ENCODE measurements around the gene TADA3. TPM values are rescaled to one million over a fixed set of nuclear protein-coding genes. Genes with fewer than 3 reads are reported as not detected.

TADA3 gene
- total and polyA plus RNA-seq, 2 experiments from 2014 or later, result 29.1 to 61.7 TPM

DNA sequence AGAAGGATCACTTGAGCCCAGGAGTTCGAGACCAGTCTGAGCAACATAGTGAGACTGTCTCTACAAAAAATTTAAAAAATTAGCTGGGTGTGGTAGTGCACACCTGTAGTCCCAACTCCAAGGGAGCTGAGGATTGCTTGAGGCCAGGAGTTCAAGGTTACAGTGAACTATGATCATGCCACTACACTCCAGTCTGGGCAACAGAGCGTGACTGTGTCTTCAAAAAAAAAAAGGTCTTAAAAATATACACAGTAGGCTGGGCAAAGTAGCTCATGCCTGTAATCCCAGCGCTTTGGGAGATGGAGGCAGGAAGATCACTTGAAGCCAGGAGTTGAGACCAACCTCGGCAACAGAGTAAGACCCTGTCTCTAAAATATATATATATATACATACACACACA lies 11.4 kb downstream of the TADA3 start (continued):
- TF ChIP-seq, protein P1, sequence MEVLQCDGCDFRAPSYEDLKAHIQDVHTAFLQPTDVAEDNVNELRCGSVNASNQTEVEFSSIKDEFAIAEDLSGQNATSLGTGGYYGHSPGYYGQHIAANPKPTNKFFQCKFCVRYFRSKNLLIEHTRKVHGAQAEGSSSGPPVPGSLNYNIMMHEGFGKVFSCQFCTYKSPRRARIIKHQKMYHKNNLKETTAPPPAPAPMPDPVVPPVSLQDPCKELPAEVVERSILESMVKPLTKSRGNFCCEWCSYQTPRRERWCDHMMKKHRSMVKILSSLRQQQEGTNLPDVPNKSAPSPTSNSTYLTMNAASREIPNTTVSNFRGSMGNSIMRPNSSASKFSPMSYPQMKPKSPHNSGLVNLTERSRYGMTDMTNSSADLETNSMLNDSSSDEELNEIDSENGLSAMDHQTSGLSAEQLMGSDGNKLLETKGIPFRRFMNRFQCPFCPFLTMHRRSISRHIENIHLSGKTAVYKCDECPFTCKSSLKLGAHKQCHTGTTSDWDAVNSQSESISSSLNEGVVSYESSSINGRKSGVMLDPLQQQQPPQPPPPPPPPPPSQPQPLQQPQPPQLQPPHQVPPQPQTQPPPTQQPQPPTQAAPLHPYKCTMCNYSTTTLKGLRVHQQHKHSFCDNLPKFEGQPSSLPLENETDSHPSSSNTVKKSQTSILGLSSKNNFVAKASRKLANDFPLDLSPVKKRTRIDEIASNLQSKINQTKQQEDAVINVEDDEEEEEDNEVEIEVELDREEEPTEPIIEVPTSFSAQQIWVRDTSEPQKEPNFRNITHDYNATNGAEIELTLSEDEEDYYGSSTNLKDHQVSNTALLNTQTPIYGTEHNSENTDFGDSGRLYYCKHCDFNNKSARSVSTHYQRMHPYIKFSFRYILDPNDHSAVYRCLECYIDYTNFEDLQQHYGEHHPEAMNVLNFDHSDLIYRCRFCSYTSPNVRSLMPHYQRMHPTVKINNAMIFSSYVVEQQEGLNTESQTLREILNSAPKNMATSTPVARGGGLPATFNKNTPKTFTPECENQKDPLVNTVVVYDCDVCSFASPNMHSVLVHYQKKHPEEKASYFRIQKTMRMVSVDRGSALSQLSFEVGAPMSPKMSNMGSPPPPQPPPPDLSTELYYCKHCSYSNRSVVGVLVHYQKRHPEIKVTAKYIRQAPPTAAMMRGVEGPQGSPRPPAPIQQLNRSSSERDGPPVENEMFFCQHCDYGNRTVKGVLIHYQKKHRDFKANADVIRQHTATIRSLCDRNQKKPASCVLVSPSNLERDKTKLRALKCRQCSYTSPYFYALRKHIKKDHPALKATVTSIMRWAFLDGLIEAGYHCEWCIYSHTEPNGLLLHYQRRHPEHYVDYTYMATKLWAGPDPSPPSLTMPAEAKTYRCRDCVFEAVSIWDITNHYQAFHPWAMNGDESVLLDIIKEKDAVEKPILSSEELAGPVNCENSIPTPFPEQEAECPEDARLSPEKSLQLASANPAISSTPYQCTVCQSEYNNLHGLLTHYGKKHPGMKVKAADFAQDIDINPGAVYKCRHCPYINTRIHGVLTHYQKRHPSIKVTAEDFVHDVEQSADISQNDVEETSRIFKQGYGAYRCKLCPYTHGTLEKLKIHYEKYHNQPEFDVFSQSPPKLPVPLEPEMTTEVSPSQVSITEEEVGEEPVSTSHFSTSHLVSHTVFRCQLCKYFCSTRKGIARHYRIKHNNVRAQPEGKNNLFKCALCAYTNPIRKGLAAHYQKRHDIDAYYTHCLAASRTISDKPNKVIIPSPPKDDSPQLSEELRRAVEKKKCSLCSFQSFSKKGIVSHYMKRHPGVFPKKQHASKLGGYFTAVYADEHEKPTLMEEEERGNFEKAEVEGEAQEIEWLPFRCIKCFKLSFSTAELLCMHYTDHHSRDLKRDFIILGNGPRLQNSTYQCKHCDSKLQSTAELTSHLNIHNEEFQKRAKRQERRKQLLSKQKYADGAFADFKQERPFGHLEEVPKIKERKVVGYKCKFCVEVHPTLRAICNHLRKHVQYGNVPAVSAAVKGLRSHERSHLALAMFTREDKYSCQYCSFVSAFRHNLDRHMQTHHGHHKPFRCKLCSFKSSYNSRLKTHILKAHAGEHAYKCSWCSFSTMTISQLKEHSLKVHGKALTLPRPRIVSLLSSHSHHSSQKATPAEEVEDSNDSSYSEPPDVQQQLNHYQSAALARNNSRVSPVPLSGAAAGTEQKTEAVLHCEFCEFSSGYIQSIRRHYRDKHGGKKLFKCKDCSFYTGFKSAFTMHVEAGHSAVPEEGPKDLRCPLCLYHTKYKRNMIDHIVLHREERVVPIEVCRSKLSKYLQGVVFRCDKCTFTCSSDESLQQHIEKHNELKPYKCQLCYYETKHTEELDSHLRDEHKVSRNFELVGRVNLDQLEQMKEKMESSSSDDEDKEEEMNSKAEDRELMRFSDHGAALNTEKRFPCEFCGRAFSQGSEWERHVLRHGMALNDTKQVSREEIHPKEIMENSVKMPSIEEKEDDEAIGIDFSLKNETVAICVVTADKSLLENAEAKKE (CRISPR knock-in tag; IDR thresholded peaks at IDR 0.05), result no peak

DNA sequence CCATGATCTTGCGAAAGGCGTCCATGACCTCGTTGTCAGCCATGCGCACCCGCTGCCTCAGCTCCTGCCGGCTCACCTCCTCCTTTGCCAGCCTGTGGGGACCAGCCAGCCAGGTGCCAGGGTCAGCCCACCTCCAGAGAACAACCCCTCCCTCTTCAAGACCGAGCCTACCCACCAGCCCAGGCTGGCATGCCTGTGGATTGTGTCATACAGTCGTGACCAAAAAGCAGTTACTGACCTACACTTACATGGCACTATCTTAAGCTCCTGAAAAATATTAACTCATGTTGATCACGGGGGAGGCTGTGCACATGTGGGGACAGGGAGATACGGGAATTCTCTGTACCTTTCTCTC lies 11.8 kb downstream of the TADA3 start:
- Mint-ChIP-seq H3K9me3 (no peaks in the 10 kb centered on the region), H3K27ac (no peak overlapping the region), H3K36me3 (ENCODE audit: low read depth) (peaks cover 40% of the 10 kb centered on the region), H3K4me1 (no peaks in the 10 kb centered on the region), H3K4me3 (no peak overlapping the region), H3K27me3 (ENCODE audit: insufficient read depth, low read depth, poor library complexity) (peaks cover 14% of the 10 kb centered on the region)
- no peak overlapping the region for H2AFZ ChIP-seq
- ATAC-seq (no peak), DNase-seq (ENCODE audit: low spot score) (no peak)
- no peak overlapping the region for H3K4me2 ChIP-seq
- H3K4me1 ChIP-seq (ENCODE audit: insufficient read depth), result no peaks in the 10 kb centered on the region
- H3K36me3 ChIP-seq (ENCODE audit: insufficient read depth), result 0 out of 2 replicates have a peak, but pooled peaks cover 6% of the 10 kb centered on the region
- H3K9me2 ChIP-seq (ENCODE audit: insufficient read depth), result no peaks in the 10 kb centered on the region
- H3K4me3 ChIP-seq, result no peak overlapping the region
- no peaks in the 10 kb centered on the region; the same call in 1 of the 2 replicates for H4K20me1 ChIP-seq (replicated peaks; ENCODE audit: insufficient read depth)
- 0 out of 2 replicates have a peak, but pooled peaks cover 2% of the 10 kb centered on the region for H3F3A ChIP-seq (replicated peaks; ENCODE audit: low read depth)
- H3K79me2 ChIP-seq (replicated peaks; ENCODE audit: insufficient read depth), result no peaks in the 10 kb centered on the region
- TF ChIP-seq EZH2phosphoT487 (IDR thresholded peaks at IDR 0.05; ENCODE audit: unreplicated experiment) (no peak), CREB1 (CRISPR knock-in tag; IDR thresholded peaks at IDR 0.05; ENCODE audit: low read depth) (no peak)
- TF ChIP-seq, protein P2, sequence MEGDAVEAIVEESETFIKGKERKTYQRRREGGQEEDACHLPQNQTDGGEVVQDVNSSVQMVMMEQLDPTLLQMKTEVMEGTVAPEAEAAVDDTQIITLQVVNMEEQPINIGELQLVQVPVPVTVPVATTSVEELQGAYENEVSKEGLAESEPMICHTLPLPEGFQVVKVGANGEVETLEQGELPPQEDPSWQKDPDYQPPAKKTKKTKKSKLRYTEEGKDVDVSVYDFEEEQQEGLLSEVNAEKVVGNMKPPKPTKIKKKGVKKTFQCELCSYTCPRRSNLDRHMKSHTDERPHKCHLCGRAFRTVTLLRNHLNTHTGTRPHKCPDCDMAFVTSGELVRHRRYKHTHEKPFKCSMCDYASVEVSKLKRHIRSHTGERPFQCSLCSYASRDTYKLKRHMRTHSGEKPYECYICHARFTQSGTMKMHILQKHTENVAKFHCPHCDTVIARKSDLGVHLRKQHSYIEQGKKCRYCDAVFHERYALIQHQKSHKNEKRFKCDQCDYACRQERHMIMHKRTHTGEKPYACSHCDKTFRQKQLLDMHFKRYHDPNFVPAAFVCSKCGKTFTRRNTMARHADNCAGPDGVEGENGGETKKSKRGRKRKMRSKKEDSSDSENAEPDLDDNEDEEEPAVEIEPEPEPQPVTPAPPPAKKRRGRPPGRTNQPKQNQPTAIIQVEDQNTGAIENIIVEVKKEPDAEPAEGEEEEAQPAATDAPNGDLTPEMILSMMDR (conservative IDR thresholded peaks at IDR 0.05; ENCODE audit: low read depth in 2 of 2), result no peak
- TF ChIP-seq, protein P1 (CRISPR knock-in tag; IDR thresholded peaks at IDR 0.05), result no peak
- no peak overlapping the region for H3K27ac ChIP-seq (ENCODE audit: low read depth)
- H3K27me3 ChIP-seq (ENCODE audit: insufficient read depth), result 0 out of 2 replicates have a peak, but pooled peaks cover 2% of the 10 kb centered on the region

Data from GM23338 (cell line).